GM04503 (cell line): ENCODE results near the gene TSNAX.
"Not testable (repeated sequence)": the region's sequence is repeated elsewhere in the genome, so short reads cannot be mapped to it uniquely, and the experiment has no call there.

ENCODE experiments used
- DNase-seq: peaks from one replicate; pipeline ENCODE4 v3.0.0-alpha.2; 2012; ENCODE audit warnings: low read depth

Gene TSNAX

GRCh38 chr1:231528172-231529029 is at the start of gene TSNAX:
TSNAX (plus strand) TSS chr1:231528669; CDS start chr1:231528811, 142 bp downstream.
- DNase-seq, result peak; percentile 61

- DNase-seq, result no peak
Measured at GRCh38 chr1:231478811-231479210, 49.7 kb upstream of the TSNAX start.

- no peak for DNase-seq
Measured at GRCh38 chr1:231480008-231480407, 48.5 kb upstream of the TSNAX start.

GRCh38 chr1:231481289-231481688 is 47.2 kb upstream of the TSNAX start:
- DNase-seq, result no peak

GRCh38 chr1:231485029-231485784 is 43.3 kb upstream of the TSNAX start:
- no peak for DNase-seq

GRCh38 chr1:231487019-231487418 is 41.5 kb upstream of the TSNAX start:
- no peak for DNase-seq

- no peak for DNase-seq
Measured at GRCh38 chr1:231487910-231488309, 40.6 kb upstream of the TSNAX start.

- DNase-seq, result no peak
Measured at GRCh38 chr1:231493421-231494185, 34.9 kb upstream of the TSNAX start.

GRCh38 chr1:231494439-231495110 is 33.9 kb upstream of the TSNAX start:
- no peak for DNase-seq

GRCh38 chr1:231497629-231498152 is 30.8 kb upstream of the TSNAX start:
- no peak for DNase-seq

GRCh38 chr1:231499148-231499763 is 29.2 kb upstream of the TSNAX start:
- DNase-seq, result no peak

- DNase-seq, result no peak
Measured at GRCh38 chr1:231500666-231501065, 27.8 kb upstream of the TSNAX start.

- DNase-seq, result not testable (repeated sequence)
Measured at GRCh38 chr1:231503168-231503567, 25.3 kb upstream of the TSNAX start.

GRCh38 chr1:231507476-231508355 is 20.8 kb upstream of the TSNAX start:
- DNase-seq, result no peak

- DNase-seq, result no peak
Measured at GRCh38 chr1:231508497-231508896, 20.0 kb upstream of the TSNAX start.

- DNase-seq, result no peak
Measured at GRCh38 chr1:231508941-231509340, 19.5 kb upstream of the TSNAX start.

GRCh38 chr1:231512147-231512698 is 16.2 kb upstream of the TSNAX start:
- peak; percentile 92 for DNase-seq

GRCh38 chr1:231515748-231516147 is 12.7 kb upstream of the TSNAX start:
- DNase-seq, result no peak

- no peak for DNase-seq
Measured at GRCh38 chr1:231517076-231517475, 11.4 kb upstream of the TSNAX start.
